Liver (tissue), 9 donors: ENCODE data around the gene HIPK2. TPM values are rescaled to one million over a fixed set of nuclear protein-coding genes. Genes with fewer than 3 reads are reported as not detected.

ENCODE experiments used
- DNase-seq: peaks from one replicate; pipeline ENCODE4 v3.0.0-alpha.2; 2017; ENCODE audit warnings: low spot score
- H3K27ac ChIP-seq, 2 donors: one replicate each; pipeline ENCODE4 v1.7.0; 2013; ENCODE audit warnings: inconsistent platforms in 2 of 2, low read length in 2 of 2, control low read depth in 1 of 2, low read depth in 1 of 2, mild to moderate bottlenecking in 1 of 2
- H3K27me3 ChIP-seq, 4 donors: one replicate each; pipeline versions ENCODE4 v1.6.1 to v1.7.0; 2013; ENCODE audit warnings: low read length in 3 of 4, inconsistent platforms in 1 of 4, mild to moderate bottlenecking in 1 of 4, moderate library complexity in 1 of 4; ENCODE audit not compliant: control insufficient read depth in 4 of 4, insufficient read depth in 4 of 4
- H3K36me3 ChIP-seq, 4 donors: one replicate each; pipeline versions ENCODE4 v1.6.1 to v1.7.0; 2013; ENCODE audit warnings: low read length in 3 of 4, mild to moderate bottlenecking in 3 of 4, low read depth in 1 of 4, moderate library complexity in 1 of 4; ENCODE audit not compliant: control insufficient read depth in 4 of 4, insufficient read depth in 3 of 4
- H3K4me1 ChIP-seq, 4 donors: one replicate each; pipeline versions ENCODE4 v1.6.1 to v1.7.0; 2013; ENCODE audit warnings: low read length in 3 of 4, mild to moderate bottlenecking in 3 of 4, moderate library complexity in 1 of 4; ENCODE audit not compliant: control insufficient read depth in 4 of 4, insufficient read depth in 4 of 4
- H3K4me3 ChIP-seq, 3 donors: one replicate each; pipeline versions ENCODE4 v1.6.1 to v1.7.0; 2013; ENCODE audit warnings: low read length in 3 of 3, control low read depth in 1 of 3, low read depth in 1 of 3, mild to moderate bottlenecking in 1 of 3
- H3K9ac ChIP-seq, 2 donors: one replicate each; pipeline ENCODE4 v1.7.0; 2013; ENCODE audit warnings: low read length in 2 of 2, mild to moderate bottlenecking in 2 of 2, moderate library complexity in 2 of 2, control low read depth in 1 of 2, low read depth in 1 of 2
- H3K9me3 ChIP-seq, 4 donors: one replicate each; pipeline versions ENCODE4 v1.6.1 to v1.7.0; 2013; ENCODE audit warnings: low read length in 3 of 4; ENCODE audit not compliant: control insufficient read depth in 4 of 4
- ATF3 ChIP-seq: IDR thresholded peaks from 2 replicates; pipeline ENCODE4 v1.6.1; 2016; ENCODE audit warnings: antibody characterized with exemption
- CTCF ChIP-seq: fragments of 150-350 bp; IDR thresholded peaks from 2 replicates; pipeline ENCODE4 v1.5.1; 2017; ENCODE audit warnings: improper control_type of control experiment, low read depth, low read length; ENCODE audit not compliant: missing input control
- EGR1 ChIP-seq, 2 donors: IDR thresholded peaks; 2 replicates each; pipeline ENCODE4 v1.6.1; 2016 to 2018; ENCODE audit warnings: antibody characterized with exemption in 2 of 2, low read depth in 2 of 2
- FOXA1 ChIP-seq: IDR thresholded peaks from 2 replicates; pipeline ENCODE4 v1.6.1; 2016; ENCODE audit warnings: antibody characterized with exemption
- FOXA2 ChIP-seq: IDR thresholded peaks from 2 replicates; pipeline ENCODE4 v1.6.1; 2016; ENCODE audit warnings: antibody characterized with exemption
- GABPA ChIP-seq, 2 donors: IDR thresholded peaks in 1 of 2; conservative IDR thresholded peaks in 1 of 2; 2 replicates each; pipeline ENCODE4 v1.6.1; 2016; ENCODE audit warnings: antibody characterized with exemption in 2 of 2, mild to moderate bottlenecking in 1 of 2, moderate library complexity in 1 of 2
- HNF4A ChIP-seq, 2 donors: conservative IDR thresholded peaks; 2 replicates each; pipeline ENCODE4 v1.6.1; 2016; ENCODE audit warnings: antibody characterized with exemption in 2 of 2, mild to moderate bottlenecking in 2 of 2
- HNF4G ChIP-seq: IDR thresholded peaks from 2 replicates; pipeline ENCODE4 v1.6.1; 2016; ENCODE audit warnings: antibody characterized with exemption
- JUND ChIP-seq, 2 donors: IDR thresholded peaks; 2 replicates each; pipeline ENCODE4 v1.6.1; 2016; ENCODE audit warnings: antibody characterized with exemption in 2 of 2
- NR2F2 ChIP-seq: IDR thresholded peaks from 2 replicates; pipeline ENCODE4 v1.6.1; 2016; ENCODE audit warnings: antibody characterized with exemption
- RAD21 ChIP-seq, 2 donors: IDR thresholded peaks; 2 replicates each; pipeline ENCODE4 v1.6.1; 2016; ENCODE audit warnings: antibody characterized with exemption in 2 of 2, mild to moderate bottlenecking in 2 of 2
- REST ChIP-seq: IDR thresholded peaks from 2 replicates; pipeline ENCODE4 v1.6.1; 2016; ENCODE audit warnings: antibody characterized with exemption, mild to moderate bottlenecking
- SP1 ChIP-seq: IDR thresholded peaks from 2 replicates; pipeline ENCODE4 v1.6.1; 2018; ENCODE audit warnings: antibody characterized with exemption, mild to moderate bottlenecking
- TAF1 ChIP-seq: conservative IDR thresholded peaks from 2 replicates; pipeline ENCODE4 v1.6.1; 2016; ENCODE audit warnings: antibody characterized with exemption, mild to moderate bottlenecking
- YY1 ChIP-seq: IDR thresholded peaks from 2 replicates; pipeline ENCODE4 v1.6.1; 2016; ENCODE audit warnings: antibody characterized with exemption, mild to moderate bottlenecking
- ZBTB33 ChIP-seq: IDR thresholded peaks from 2 replicates; pipeline ENCODE4 v1.6.1; 2016; ENCODE audit warnings: antibody characterized with exemption
- WGBS: extraction: QIAGEN DNeasy Blood & Tissue Kit; methylation state at CpG from one replicate; pipeline ENCODE4 v1.1.7; 2013; 5-methylcytosine and 5-hydroxymethylcytosine counted together
- polyA plus RNA-seq, 2 donors: library from polyadenylated mRNA; stranded (reverse) in 1 of 2; unstranded in 1 of 2; fragments of 200-250 nt in 1 of 2; fragments of >200 nt in 1 of 2; fragmentation: Nextera tagmentation in 1 of 2; extraction: Ambion mirVana in 1 of 2; gene quantifications; one replicate each; pipeline versions ENCODE4 v1.2.1 to v1.2.3, GENCODE V29; 2013 to 2015
- total RNA-seq, 2 donors: library from RNA; depleted of rRNA; stranded (reverse); fragments of >200 nt; gene quantifications; one replicate each; pipeline ENCODE4 v1.2.3, GENCODE V29; 2014
- donor health status: healthy.
- donor health status: healthy.
- donor health status: healthy.
- donor health status: healthy.
- donor health status: healthy.

The HIPK2 gene
- total and polyA plus RNA-seq, 4 donors: 13.1 to 48.8 (median 16.6) TPM

- TF ChIP-seq EGR1 (IDR thresholded peaks at IDR 0.05; ENCODE audit: low read depth in 2 of 2) (no peak), HNF4A (conservative IDR thresholded peaks at IDR 0.05) (no peak), NR2F2 (no peak)
- Histone ChIP-seq H3K9ac (no peak overlapping the region), H3K36me3 (peaks cover 0 to 2% (median 0%) of the 10 kb centered on the region in 4 donors), H3K4me1 (no peaks in the 10 kb centered on the region), H3K9me3 (no peaks in the 10 kb centered on the region), H3K27me3 (no peaks in the 10 kb centered on the region), H3K27ac (no peak overlapping the region), H3K4me3 (no peak overlapping the region)
- 95% methylated on average over 12 of the region's 12 CpGs for WGBS
- DNase-seq: no peak
Observed at GRCh38 chr7:139562491-139562890, 215.3 kb downstream of the HIPK2 start.

GRCh38 chr7:139560678-139561077, 217.1 kb downstream of the HIPK2 start:
- no peaks in the 10 kb centered on the region for H3K9me3 ChIP-seq
- no peak overlapping the region for H3K27ac ChIP-seq
- no peaks in the 10 kb centered on the region for H3K27me3 ChIP-seq
- DNase-seq: no peak
- no peak overlapping the region for H3K4me3 ChIP-seq
- no peaks in the 10 kb centered on the region for H3K4me1 ChIP-seq
- TF ChIP-seq YY1 (no peak), FOXA1 (no peak), REST (no peak), CTCF (no peak), EGR1 (IDR thresholded peaks at IDR 0.05; ENCODE audit: low read depth in 2 of 2) (no peak), SP1 (no peak), FOXA2 (no peak), ATF3 (no peak), RAD21 (IDR thresholded peaks at IDR 0.05) (no peak)
- H3K9ac ChIP-seq: no peak overlapping the region
- 91% methylated on average over 11 of the region's 11 CpGs for WGBS
- no peaks in the 10 kb centered on the region for H3K36me3 ChIP-seq

- TF ChIP-seq SP1 (no peak), FOXA1 (no peak), NR2F2 (no peak), YY1 (no peak), HNF4G (no peak), RAD21 (IDR thresholded peaks at IDR 0.05) (no peak), EGR1 (IDR thresholded peaks at IDR 0.05; ENCODE audit: low read depth in 2 of 2) (no peak), FOXA2 (no peak), JUND (IDR thresholded peaks at IDR 0.05) (no peak), GABPA (IDR thresholded peaks at IDR 0.05 in 1 of 2, conservative IDR thresholded peaks at IDR 0.05 in 1 of 2) (no peak), ATF3 (no peak), ZBTB33 (no peak), TAF1 (no peak), REST (no peak)
- no peak for DNase-seq
- Histone ChIP-seq H3K36me3 (no peaks in the 10 kb centered on the region), H3K27ac (no peak overlapping the region), H3K9me3 (no peaks in the 10 kb centered on the region), H3K9ac (no peak overlapping the region), H3K4me3 (no peak overlapping the region), H3K4me1 (no peaks in the 10 kb centered on the region), H3K27me3 (no peaks in the 10 kb centered on the region)
- WGBS: 85% methylated on average over 2 of the region's 2 CpGs
Observed at GRCh38 chr7:139560199-139560598, 217.6 kb downstream of the HIPK2 start.
